IMR-90 (cell line): ENCODE data around the gene QKI. TPM values are rescaled to one million over a fixed set of nuclear protein-coding genes. Genes with fewer than 3 reads are reported as not detected.
A peak's percentile ranks its signal among the peaks of the same experiment; 100 is the strongest.

Experiments used
- ATAC-seq: fragments of 200-7000 bp; cut with Tn5 transposase; 2 replicates; pipeline ENCODE4 v1.9.1; 2020; ENCODE audit warnings: low read depth, mild to moderate bottlenecking, moderate library complexity
- BruUV-seq: library from RNA; stranded (reverse); fragments of 400-500 nt; replicated peaks from 2 replicates; lab custom pipeline; 2021; lab: Mats Ljungman, UMichigan
- CTCF ChIA-PET: fragments of 300-600 bp; formaldehyde crosslinking; extraction: SDS; loops from one replicate; lab custom pipeline; 2021; ENCODE audit warnings: antibody characterized with exemption; lab: Yijun Ruan, JAX
- POLR2A ChIA-PET: fragments of 300-600 bp; sonication (Branson Sonifier 250); formaldehyde crosslinking; loops from one replicate; lab custom pipeline; 2022; ENCODE audit warnings: antibody characterized with exemption; ENCODE audit not compliant: unreplicated experiment; lab: Charles Lee
- DNase-seq: peaks from one replicate; pipeline ENCODE4 v3.0.0; 2013
- H2AFZ ChIP-seq: replicated peaks from 2 replicates; pipeline ENCODE3; 2013; ENCODE audit warnings: low read length, mild to moderate bottlenecking; ENCODE audit not compliant: poor library complexity
- H2AK5ac ChIP-seq: 2 replicates; pipeline ENCODE4 v1.6.1; 2013; ENCODE audit warnings: low read depth, low read length, inconsistent platforms
- H2AK9ac ChIP-seq: replicated peaks from 2 replicates; pipeline ENCODE3; 2013; ENCODE audit warnings: mild to moderate bottlenecking, low read depth, low read length, moderate library complexity; ENCODE audit not compliant: poor library complexity
- H2BK120ac ChIP-seq: 2 replicates; pipeline ENCODE4 v1.6.1; 2013; ENCODE audit warnings: low read depth, low read length, inconsistent platforms
- H2BK15ac ChIP-seq: 3 replicates; pipeline ENCODE4 v1.6.1; 2013; ENCODE audit warnings: low read depth, low read length, inconsistent platforms
- H2BK20ac ChIP-seq: 2 replicates; pipeline ENCODE4 v1.6.1; 2013; ENCODE audit warnings: low read depth, mild to moderate bottlenecking, inconsistent platforms, low read length, moderate library complexity
- H2BK5ac ChIP-seq: 2 replicates; pipeline ENCODE4 v1.6.1; 2013; ENCODE audit warnings: mild to moderate bottlenecking, low read depth, low read length, inconsistent platforms; ENCODE audit not compliant: poor library complexity, severe bottlenecking
- H3K14ac ChIP-seq: replicated peaks from 2 replicates; pipeline ENCODE4 v1.6.1; 2013; ENCODE audit warnings: low read depth, low read length, inconsistent platforms
- H3K18ac ChIP-seq: 2 replicates; pipeline ENCODE4 v1.6.1; 2013; ENCODE audit warnings: low read depth, low read length, control low read depth
- H3K23ac ChIP-seq: 2 replicates; pipeline ENCODE4 v1.6.1; 2013; ENCODE audit warnings: low read depth, low read length, inconsistent platforms
- H3K27ac ChIP-seq: 2 replicates; pipeline ENCODE4 v1.5.1; 2013; ENCODE audit warnings: mild to moderate bottlenecking, control low read depth, low read length; ENCODE audit not compliant: insufficient read depth
- H3K27me3 ChIP-seq: 2 replicates; pipeline ENCODE4 v1.6.1; 2013; ENCODE audit warnings: low read length; ENCODE audit not compliant: control insufficient read depth, insufficient read depth
- H3K36me3 ChIP-seq: 2 replicates; pipeline ENCODE4 v1.6.1; 2013; ENCODE audit warnings: low read length, mixed read lengths; ENCODE audit not compliant: control insufficient read depth, insufficient read depth
- H3K4ac ChIP-seq: 2 replicates; pipeline ENCODE4 v1.6.1; 2013; ENCODE audit warnings: low read depth, low read length, inconsistent platforms
- H3K4me1 ChIP-seq: 2 replicates; pipeline ENCODE4 v1.6.1; 2013; ENCODE audit warnings: low read length, mixed read lengths; ENCODE audit not compliant: control insufficient read depth, insufficient read depth
- H3K4me2 ChIP-seq: 2 replicates; pipeline ENCODE4 v1.6.1; 2013; ENCODE audit warnings: low read depth, mild to moderate bottlenecking, control low read depth, low read length, moderate library complexity
- H3K4me3 ChIP-seq: 2 replicates; pipeline ENCODE4 v1.5.1; 2013; ENCODE audit warnings: low read depth, mild to moderate bottlenecking, control low read depth, low read length, moderate library complexity; ENCODE audit not compliant: insufficient read depth
- H3K56ac ChIP-seq: 2 replicates; pipeline ENCODE4 v1.6.1; 2013; ENCODE audit warnings: low read length, inconsistent platforms; ENCODE audit not compliant: insufficient read depth; ENCODE audit errors: extremely low read depth
- H3K79me1 ChIP-seq, 2 experiments: 2 replicates each; pipeline ENCODE4 v1.6.1; 2013; ENCODE audit warnings: low read length in 2 of 2, inconsistent platforms in 1 of 2, low read depth in 1 of 2
- H3K9ac ChIP-seq: 2 replicates; pipeline ENCODE4 v1.6.1; 2013; ENCODE audit warnings: low read depth, low read length, control low read depth
- H3K9me1 ChIP-seq: 2 replicates; pipeline ENCODE4 v1.6.1; 2013; ENCODE audit warnings: low read length, inconsistent platforms; ENCODE audit not compliant: insufficient read depth
- H3K9me3 ChIP-seq: 2 replicates; pipeline ENCODE4 v1.6.1; 2013; ENCODE audit warnings: low read length; ENCODE audit not compliant: control insufficient read depth, insufficient read depth
- H4K20me1 ChIP-seq: 2 replicates; pipeline ENCODE4 v1.6.1; 2013; ENCODE audit warnings: low read length, inconsistent platforms; ENCODE audit not compliant: insufficient read depth
- H4K5ac ChIP-seq: 2 replicates; pipeline ENCODE4 v1.6.1; 2013; ENCODE audit warnings: mild to moderate bottlenecking, low read depth, low read length, control low read depth
- H4K8ac ChIP-seq, 2 experiments: 2 replicates each; pipeline ENCODE4 v1.6.1; 2013; ENCODE audit warnings: low read depth in 2 of 2, low read length in 2 of 2, control low read depth in 1 of 2, inconsistent platforms in 1 of 2
- H4K91ac ChIP-seq: 2 replicates; pipeline ENCODE4 v1.6.1; 2013; ENCODE audit warnings: low read depth, low read length, inconsistent platforms; ENCODE audit not compliant: insufficient read depth
- BHLHE40 ChIP-seq: fragments of 150-350 bp; IDR thresholded peaks from 2 replicates; pipeline ENCODE4 v1.6.1; 2016; ENCODE audit warnings: mild to moderate bottlenecking, low read depth, low read length
- CEBPB ChIP-seq: IDR thresholded peaks from 2 replicates; pipeline ENCODE4 v1.6.1; 2012; ENCODE audit warnings: low read depth, low read length, improper control_type of control experiment
- CHD1 ChIP-seq: IDR thresholded peaks from 2 replicates; pipeline ENCODE4 v1.6.1; 2012; ENCODE audit warnings: low read depth, low read length, improper control_type of control experiment
- CTCF ChIP-seq: conservative IDR thresholded peaks from 2 replicates; pipeline ENCODE4 v1.5.1; 2012; ENCODE audit warnings: mild to moderate bottlenecking, low read depth, low read length, improper control_type of control experiment
- ELK1 ChIP-seq: fragments of 150-350 bp; IDR thresholded peaks from 2 replicates; pipeline ENCODE4 v1.6.1; 2016; ENCODE audit warnings: low read depth, mild to moderate bottlenecking, low read length, moderate library complexity, borderline replicate concordance
- MAFK ChIP-seq: IDR thresholded peaks from 2 replicates; pipeline ENCODE4 v1.6.1; 2012; ENCODE audit warnings: low read depth, low read length, improper control_type of control experiment
- MAZ ChIP-seq: IDR thresholded peaks from 2 replicates; pipeline ENCODE4 v1.6.1; 2012; ENCODE audit warnings: low read depth, mild to moderate bottlenecking, low read length, improper control_type of control experiment, moderate library complexity, borderline replicate concordance
- MXI1 ChIP-seq: IDR thresholded peaks from 2 replicates; pipeline ENCODE4 v1.6.1; 2012; ENCODE audit warnings: low read depth, mild to moderate bottlenecking, low read length, moderate library complexity, borderline replicate concordance
- POLR2A ChIP-seq: IDR thresholded peaks from 2 replicates; pipeline ENCODE4 v1.6.1; 2012; ENCODE audit warnings: mild to moderate bottlenecking, low read depth, low read length
- RAD21 ChIP-seq: IDR thresholded peaks from 2 replicates; pipeline ENCODE4 v1.6.1; 2012; ENCODE audit warnings: low read length, improper control_type of control experiment
- RCOR1 ChIP-seq: IDR thresholded peaks from 2 replicates; pipeline ENCODE4 v1.6.1; 2012; ENCODE audit warnings: mild to moderate bottlenecking, low read length, improper control_type of control experiment; ENCODE audit not compliant: insufficient replicate concordance
- RFX5 ChIP-seq: IDR thresholded peaks from 2 replicates; pipeline ENCODE4 v1.8.0; 2012; ENCODE audit warnings: low read depth, mild to moderate bottlenecking, low read length, moderate library complexity
- SMC3 ChIP-seq: fragments of 150-350 bp; IDR thresholded peaks from 2 replicates; pipeline ENCODE4 v1.6.1; 2016; ENCODE audit warnings: low read depth, mild to moderate bottlenecking, antibody characterized with exemption, low read length, moderate library complexity
- USF2 ChIP-seq: fragments of 150-350 bp; IDR thresholded peaks from 2 replicates; pipeline ENCODE4 v1.6.1; 2017; ENCODE audit warnings: mild to moderate bottlenecking, antibody characterized with exemption, low read length, low read depth
- WGBS, 2 experiments: methylation state at CpG; one replicate each; pipeline versions ENCODE4 v1.1.5 to v1.1.7; 2013; ENCODE audit warnings: missing lambda C conversion rate in 2 of 2; ENCODE audit not compliant: insufficient read length in 1 of 2; ENCODE audit errors: extremely low coverage in 2 of 2; 5-methylcytosine and 5-hydroxymethylcytosine counted together
- dilution Hi-C: fragments of 300-500 bp; cut with HindIII; formaldehyde crosslinking; loops from one replicate; pipeline ENCODE4 v1.14.3; 2018; ENCODE audit warnings: low sequenced_read_pairs; ENCODE audit not compliant: unreplicated experiment
- in situ Hi-C: fragments of 300-500 bp; cut with MboI; formaldehyde crosslinking; loops from 3 replicates; pipeline ENCODE4 v1.14.3; 2019; ENCODE audit warnings: low sequenced_read_pairs, inconsistent platforms, mixed read lengths
- intact Hi-C: fragments of 100-400 bp; cut with micrococcal nuclease; formaldehyde crosslinking; loops from 2 replicates; pipeline ENCODE4 v1.10.0; 2022
- polyA plus RNA-seq, 3 experiments: library from polyadenylated mRNA; depleted of rRNA; stranded (reverse); fragments of >200 nt; gene quantifications; 2 replicates each; pipeline ENCODE4 v1.2.3, GENCODE V29; 2012; ENCODE audit warnings: low replicate concordance in 1 of 3
- total RNA-seq: library from RNA; depleted of rRNA; stranded (reverse); fragments of >200 nt; gene quantifications from 2 replicates; pipeline ENCODE4 v1.2.3, GENCODE V29; 2012

Gene QKI
- total and polyA plus RNA-seq, 2 of the 4 experiments (the other 2 are of a cell fraction): 112 to 232 TPM

GRCh38 chr6:163398815-163399214 lies 15.7 kb upstream of the QKI start:
- Histone ChIP-seq H2AK5ac (no peak overlapping the region), H3K27ac (no peak overlapping the region), H3K9ac (no peak overlapping the region), H4K5ac (no peak overlapping the region), H3K4me2 (no peak overlapping the region), H3K4me3 (no peak overlapping the region), H3K18ac (no peak overlapping the region), H2AK9ac (no peak overlapping the region), H3K27me3 (no peaks in the 10 kb centered on the region), H3K4me1 (no peaks in the 10 kb centered on the region), H2BK20ac (no peak overlapping the region), H4K91ac (no peak overlapping the region), H4K8ac (no peak overlapping the region), H3K4ac (no peak overlapping the region), H3K79me1 (no peaks in the 10 kb centered on the region), H3K56ac (no peak overlapping the region), H2BK15ac (no peak overlapping the region), H3K9me1 (no peaks in the 10 kb centered on the region), H4K20me1 (no peaks in the 10 kb centered on the region), H2BK120ac (no peak overlapping the region), H3K9me3 (no peaks in the 10 kb centered on the region), H3K36me3 (no peaks in the 10 kb centered on the region), H3K23ac (no peak overlapping the region), H2BK5ac (no peak overlapping the region), H2AFZ (peak overlapping the region; percentile 52), H3K14ac (no peak overlapping the region)
- WGBS, 2 experiments: no CpG with 5 or more reads among the region's 9 CpGs
- DNase-seq: no peak
- dilution Hi-C loops: no loop called here
- TF ChIP-seq USF2: no peak
- TF ChIP-seq ELK1: no peak
- no peak for TF ChIP-seq CTCF
- no peak for TF ChIP-seq BHLHE40
- TF ChIP-seq RFX5: no peak
- no peak for TF ChIP-seq CHD1
- TF ChIP-seq CEBPB: no peak
- TF ChIP-seq POLR2A: no peak
- no peak for TF ChIP-seq MAZ
- no peak for TF ChIP-seq MAFK
- no peak for TF ChIP-seq SMC3
- no peak for TF ChIP-seq RAD21
- TF ChIP-seq MXI1: no peak
- TF ChIP-seq RCOR1: no peak
- in situ Hi-C loops: no loop called here
- ChIA-PET CTCF (no interaction called here), POLR2A (no interaction called here)
- no peak for ATAC-seq
- intact Hi-C loops: no loop called here
- BruUV-seq: no TSS peak
